ENCODE results near the gene CYLC2.

- TF ChIP-seq EZH2 (IDR thresholded peaks at IDR 0.05; ENCODE audit: borderline replicate concordance) = no peak
- no peak for TF ChIP-seq CTCF (IDR thresholded peaks at IDR 0.05; ENCODE audit: poor library complexity)
- TF ChIP-seq EZH2phosphoT487 (IDR thresholded peaks at IDR 0.05; ENCODE audit: low read depth, severe bottlenecking, unreplicated experiment) = no peak
These were observed 42.7 kb downstream of the CYLC2 start for GRCh38 chr9:103037508-103038477.

Measured in hepatocyte (in vitro differentiated cells).